ENCODE results near the gene HSD17B14.
A peak's percentile ranks its signal among the peaks of the same experiment; 100 is the strongest.

The HSD17B14 gene

DNA sequence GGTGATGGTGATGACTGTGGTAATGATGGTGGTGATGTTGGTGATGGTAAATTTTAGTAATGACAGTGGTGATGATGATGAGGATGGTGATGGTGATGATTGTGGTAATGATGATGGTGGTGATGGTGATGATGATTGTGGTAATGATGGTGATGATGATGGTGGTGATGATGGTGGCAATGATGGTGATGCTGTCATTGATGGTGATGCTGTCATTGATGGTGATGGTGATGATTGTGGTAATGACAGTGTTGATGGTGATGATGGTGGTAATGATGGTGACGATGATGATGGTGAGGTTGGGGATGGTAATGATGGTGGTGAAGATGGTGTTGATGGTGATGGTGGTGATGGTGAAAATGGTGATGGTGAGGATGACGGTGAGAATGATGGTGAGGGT is 13.8 kb downstream of the HSD17B14 start:
- no peak for DNase-seq

DNA sequence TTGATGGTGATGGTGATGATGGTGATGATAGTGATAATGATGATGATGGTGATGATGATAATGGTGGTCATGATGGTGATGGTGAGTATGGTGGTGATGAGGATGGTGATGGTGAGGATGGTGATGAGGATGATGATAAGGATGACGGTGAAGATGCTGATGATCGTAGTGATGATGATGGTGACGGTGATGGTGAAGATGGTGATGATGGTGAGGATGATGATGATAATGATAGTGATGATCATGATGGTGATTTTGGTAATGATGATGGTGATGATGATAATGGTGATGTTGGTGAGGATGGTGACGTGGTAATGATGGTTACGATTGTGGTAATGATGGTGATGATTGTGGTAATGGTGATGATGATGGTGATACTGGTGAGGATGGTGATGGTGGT is 14.7 kb downstream of the HSD17B14 start:
- no peak for DNase-seq

DNA sequence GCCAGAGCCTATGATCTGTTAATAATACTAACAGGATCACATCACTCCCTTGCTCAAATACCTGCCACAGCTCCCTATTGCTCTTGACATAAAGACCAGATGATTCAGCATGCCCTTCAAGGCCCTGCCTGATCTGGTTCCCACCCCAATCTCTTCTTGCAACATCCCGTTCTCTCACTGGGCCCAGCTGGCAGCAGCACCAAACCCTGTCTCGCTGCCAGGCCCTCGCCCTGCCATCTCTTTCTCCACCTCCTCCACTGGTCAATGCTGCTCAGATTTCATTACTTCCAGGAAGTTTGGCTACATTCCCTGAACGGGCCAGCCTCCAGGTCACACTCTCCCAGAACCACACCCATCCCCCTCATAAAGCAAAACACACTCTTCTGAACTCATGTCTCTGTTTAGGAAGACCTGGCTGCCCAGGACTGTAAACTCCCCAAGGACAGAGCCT is 16.9 kb downstream of the HSD17B14 start:
- DNase-seq, result no peak

DNA sequence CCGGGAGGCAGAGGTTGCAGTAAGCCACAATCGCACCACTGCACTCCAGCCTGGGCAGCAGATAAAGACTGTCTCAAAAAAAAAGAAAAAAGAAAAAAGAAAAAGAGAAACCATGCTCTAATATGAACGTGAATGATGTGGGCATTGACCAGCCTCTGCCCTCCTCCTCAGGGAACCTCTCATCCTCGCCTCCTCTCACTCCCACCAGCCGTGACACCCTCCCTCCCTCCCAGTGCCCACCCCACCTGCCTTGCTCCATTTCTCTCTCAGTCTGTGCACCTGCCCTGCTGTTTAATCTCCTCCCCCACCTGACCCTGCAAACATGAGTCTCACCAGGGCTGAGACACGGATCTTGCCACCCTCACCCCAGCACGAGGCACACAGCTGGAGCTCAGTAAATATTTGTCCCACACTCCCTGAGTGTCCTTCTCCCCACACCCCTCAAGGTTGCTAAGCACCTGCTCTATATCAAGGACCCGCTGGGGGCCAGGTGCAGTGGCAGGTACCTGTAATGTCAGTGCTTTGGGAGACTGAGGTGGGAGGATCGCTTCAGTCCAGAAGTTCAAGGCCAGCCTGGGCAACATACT is 18.0 kb downstream of the HSD17B14 start:
- peak; percentile 91 for DNase-seq

DNA sequence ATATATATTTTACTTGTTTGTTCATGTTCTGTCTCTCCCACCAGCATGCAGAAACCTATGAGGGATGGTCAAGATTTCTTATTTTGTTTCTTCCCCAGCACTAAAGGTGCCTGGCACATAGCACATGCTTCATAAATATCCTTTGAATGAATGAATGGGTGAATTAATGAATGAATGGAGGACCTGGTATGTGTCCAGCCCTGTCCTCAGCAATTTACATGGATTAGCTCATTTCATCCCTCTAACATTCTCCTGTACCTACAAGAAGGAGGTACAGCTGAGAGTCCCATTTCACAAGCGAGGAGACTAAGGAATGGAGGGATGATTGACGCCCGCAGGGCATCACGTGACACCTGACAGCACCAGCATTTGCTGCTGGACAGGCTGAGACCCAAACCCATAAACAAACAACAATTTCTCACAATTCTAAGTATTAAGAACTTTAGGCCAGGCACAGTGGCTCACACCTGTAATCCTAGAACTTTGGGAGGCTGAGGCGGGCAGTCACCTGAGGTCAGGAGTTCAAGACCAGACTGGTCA is 18.6 kb downstream of the HSD17B14 start:
- no peak for DNase-seq

DNA sequence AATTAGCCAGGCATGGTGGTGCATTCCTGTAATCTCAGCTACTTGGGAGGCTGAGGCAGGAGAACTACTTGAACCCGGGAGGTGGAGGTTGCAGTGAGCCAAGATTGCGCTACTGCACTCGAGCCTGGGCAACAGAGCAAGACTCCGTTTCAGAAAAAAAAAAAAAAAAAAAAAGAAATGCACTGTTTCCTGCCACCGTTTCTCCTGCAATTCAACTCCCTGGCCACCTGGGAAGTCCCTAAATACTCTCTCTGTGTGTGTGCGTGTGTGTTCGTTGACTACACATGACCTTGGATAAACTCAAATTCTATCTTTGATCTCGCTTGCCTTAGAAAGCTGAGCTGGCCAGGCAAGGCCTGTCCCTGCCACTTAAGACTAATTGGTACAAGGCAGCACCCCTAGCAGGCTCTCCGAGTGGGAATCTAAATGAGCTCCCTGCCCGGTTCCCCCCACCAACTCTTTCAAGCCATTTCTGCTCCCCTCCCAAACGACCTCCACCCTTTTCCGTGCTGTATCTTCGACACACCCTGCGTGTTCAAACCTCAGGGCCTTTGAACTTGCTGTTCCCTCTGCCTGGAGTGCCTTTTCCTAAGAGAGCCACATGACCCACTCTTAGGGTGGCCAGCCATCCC is 20.3 kb downstream of the HSD17B14 start:
- peak; percentile 44 for DNase-seq

DNA sequence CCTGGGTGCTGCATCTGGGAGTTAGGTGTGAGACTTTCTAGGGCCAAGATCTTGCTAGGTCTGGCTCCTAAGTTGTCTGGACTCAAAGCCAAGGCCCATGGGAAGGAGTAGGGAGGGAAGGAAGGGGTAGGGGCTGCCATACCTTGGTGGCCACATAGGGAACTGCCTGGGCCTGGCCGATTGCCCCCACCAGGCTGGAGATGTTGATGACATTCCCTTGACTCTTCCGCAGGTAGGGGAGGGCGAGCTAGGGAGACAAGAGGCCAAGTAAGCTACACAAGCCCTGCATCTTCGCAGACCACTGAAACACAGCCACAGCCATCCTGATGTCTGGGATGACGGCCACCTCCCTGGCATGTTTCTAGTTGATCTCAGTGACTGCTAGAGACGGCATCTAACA is 21.4 kb downstream of the HSD17B14 start:
- DNase-seq, result no peak

DNA sequence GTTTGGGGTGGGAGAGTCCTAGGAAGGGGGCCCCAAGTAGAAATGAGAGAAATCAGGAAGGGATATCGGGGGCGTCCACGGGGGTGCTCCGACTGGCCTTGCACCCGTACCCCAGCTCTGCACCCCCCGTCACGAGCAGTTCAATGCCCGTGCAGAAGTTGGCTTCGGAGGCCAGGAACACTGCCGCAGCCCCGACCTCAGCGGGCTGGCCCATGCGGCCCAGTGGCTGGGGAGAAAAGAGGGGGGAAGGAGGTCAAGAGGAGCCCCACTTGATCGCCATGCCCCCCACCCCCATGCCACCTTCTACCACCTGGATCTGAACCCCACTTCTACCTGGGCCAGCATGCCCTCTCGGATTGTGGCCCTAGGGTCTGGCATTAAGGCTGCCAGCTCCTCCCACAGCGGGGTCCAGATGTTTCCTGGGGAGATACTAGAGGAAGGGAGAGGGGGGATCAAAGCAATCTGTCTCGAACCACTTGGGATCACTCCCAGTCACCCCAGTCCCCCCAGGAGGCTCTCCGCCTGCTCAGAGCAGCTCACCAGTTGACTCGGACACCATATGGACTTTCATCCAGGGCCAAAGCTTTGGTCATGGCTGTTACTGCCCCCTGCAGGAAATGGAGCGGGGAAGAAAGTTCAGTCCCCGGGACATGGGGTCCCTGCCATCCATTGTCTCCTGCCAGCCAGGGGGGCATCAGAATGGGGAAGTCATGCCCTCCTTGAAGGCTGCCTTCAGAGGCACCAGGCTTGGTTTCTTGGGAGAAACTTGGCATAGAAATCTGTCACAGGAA is 23.0 kb downstream of the HSD17B14 start:
- DNase-seq, result no peak

DNA sequence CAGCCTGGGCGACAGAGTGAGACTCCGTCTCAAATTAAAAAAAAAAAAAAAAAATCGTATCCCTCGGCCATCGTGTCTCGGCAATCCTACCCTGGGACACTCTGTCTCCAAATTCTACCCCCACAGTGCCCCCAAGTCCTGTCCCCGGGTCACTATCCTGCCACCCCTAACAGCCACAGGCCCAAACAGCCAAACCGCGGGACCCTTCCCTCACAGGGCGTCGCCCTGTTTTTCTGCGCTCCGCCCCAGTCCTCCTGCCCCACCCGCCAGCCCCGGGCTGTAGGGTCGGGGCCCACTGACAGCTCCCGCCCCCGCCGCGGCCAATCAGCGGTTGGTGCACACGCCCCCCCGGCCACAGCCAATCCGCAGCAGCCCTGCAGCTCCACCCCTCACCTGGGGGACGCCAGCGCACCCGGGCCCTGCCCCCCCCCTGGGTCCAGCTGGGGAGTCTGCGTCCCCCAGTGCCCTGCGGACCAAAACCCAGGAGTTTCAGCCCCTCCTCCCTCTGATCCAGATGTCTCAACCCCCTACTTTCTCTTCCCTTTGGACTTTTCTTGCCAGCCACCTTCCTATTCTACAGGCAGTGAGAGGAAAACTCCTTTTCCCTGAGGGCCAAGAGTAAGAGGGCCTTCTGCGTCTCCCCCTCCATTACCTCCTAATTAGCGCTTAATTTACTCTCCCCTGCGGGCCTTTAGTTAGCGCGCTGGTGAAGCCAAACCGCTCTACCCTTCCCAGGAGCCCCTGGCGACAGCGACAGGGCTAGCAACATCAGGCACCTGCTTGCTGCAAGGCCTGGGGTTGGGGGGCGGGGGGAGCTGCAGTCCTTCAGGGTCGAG is 24.0 kb downstream of the HSD17B14 start:
- DNase-seq, result peak; percentile 61

DNA sequence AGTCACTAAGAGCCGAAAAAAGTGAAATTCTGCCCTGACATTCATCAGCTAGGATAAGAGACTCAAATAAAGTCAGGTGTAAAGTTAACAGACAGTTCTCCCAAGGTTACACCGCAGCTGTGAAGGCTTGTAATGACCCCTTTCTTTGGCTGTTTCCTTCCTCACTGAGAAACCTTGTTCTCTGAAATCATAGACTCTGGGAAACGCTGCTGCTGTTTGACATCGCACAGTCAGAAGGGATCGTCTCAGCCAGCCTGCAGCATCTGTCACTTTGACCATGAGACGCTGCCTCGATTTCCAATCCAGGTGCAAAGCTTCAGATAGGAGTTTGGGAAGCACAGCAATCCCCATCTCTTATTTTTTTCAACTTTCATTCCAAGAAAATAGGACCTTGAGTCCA is 26.1 kb downstream of the HSD17B14 start:
- DNase-seq, result no peak

DNA sequence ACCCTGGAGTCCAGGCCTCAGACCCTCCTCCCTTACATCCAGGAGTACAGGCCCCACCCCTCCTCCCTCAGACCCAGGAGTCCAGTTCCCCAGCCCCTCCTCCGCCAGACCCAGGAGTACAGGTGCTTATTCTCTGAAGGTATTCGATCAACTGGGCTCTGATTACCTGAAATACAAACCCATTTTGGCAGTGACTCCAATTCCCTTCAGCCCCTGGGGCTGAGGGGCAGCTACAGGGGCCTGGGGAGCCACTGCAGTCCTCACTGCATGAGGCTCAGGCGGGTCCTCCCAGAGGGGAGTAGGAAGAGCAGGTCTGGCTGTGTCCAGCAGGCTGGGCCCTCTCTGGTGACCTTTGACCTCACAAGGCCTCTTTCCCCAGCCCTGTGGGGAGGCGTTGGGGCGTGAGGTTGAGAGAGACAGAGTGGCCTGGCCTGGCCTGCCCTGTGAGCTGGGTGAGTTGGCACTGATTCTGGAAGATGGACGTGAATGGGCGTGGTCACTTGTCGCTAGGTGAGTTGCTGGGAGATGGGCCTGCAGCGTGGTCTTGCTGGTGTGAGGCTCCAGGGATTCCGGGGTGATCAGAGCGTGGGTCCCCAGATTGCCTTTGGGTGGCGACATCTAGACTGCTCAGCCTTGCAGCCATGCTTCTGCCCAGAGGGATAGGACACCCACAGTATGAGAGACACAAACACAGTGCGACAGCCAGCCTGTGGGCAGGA is 28.5 kb downstream of the HSD17B14 start:
- no peak for DNase-seq

DNA sequence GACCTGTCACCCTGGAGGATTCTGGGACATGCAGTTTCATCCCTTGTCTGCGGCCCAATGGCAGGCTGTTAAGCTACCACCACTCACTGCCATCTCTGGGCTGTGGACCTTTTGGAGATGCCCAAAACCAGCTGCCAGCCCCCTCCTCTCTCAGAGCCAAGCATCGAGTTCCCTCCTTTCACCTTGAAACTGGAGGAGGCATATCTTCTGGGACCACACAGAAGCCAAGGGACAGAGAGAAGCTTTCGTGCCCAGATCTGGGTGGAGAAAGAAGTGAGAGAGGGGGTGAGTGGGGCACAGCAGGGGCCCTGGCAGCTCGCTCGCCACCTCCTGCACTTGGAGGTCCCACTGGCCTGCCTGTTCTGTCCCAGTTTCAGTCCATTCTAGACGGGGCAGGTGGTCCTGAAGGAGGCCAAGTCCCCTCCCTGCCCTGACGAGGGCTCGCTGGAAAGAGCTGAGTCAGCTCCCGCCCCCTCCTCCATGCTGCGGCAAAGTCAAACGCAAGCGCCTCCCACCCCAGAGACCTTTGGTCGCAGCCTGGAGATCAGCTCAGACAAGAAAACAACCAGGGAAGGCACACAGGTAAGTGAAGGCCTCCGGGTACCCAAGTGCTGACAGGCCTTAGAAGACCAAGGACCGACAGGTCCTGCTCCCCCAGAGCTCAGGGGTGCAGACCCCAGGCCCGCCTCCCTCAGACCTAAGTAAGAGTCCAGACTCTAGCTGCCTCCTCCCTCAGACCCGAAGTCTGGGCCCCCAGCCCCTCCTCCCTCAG is 29.3 kb downstream of the HSD17B14 start:
- no peak for DNase-seq

DNA sequence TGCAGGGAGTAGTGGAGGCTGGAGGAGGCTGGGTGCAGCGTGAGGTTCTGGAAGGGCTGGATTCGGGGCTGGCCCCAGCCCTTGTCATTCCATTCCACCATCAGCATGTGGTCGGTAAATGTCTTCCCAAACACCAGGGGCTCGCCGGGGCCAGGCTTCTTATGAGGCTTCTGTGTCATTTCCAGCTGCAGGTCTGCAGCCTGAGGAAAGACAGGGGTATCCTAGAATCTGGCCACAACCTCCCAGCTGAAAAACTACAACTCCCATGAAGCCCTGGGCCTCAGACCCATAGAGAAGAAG is 29.8 kb downstream of the HSD17B14 start:
- DNase-seq, result no peak

DNA sequence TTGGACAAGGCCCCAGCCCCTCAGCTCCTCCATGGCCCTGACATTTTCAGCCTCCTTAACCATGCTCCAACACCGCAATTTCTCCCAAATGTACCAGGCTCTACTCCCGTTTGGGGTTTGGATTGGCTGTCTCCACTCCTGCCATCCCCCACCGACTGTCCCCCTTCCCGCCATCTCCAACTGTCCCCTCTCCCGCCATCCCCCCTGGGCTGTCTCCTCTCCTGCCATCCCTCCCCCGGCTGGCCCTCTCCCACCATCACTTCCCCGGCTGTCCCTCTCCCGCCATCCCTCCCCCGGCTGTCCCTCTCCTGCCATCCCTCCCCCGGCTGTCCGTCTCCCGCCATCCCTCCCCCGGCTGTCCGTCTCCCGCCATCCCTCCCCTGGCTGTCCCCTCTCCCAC is 30.8 kb downstream of the HSD17B14 start:
- no peak for DNase-seq

DNA sequence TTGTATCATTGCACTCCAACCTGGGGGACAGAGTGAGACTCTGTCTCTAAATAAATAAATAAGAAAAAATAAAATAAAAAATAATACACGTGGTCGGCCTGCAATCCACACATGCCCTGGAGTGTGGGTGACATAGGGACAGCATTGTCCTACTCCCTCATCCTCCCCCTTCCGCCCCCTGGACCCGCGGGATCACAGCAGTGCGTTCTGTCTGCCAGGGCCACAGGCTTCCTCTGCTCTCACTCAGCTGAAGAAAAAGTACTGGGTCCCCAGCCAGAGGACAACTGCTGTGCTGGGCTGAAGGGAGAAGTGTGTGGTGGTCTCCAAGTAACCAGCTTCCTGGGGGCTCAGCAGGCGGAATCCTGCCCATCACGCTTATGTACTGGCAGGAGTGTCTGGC is 31.8 kb downstream of the HSD17B14 start:
- no peak for DNase-seq

DNA sequence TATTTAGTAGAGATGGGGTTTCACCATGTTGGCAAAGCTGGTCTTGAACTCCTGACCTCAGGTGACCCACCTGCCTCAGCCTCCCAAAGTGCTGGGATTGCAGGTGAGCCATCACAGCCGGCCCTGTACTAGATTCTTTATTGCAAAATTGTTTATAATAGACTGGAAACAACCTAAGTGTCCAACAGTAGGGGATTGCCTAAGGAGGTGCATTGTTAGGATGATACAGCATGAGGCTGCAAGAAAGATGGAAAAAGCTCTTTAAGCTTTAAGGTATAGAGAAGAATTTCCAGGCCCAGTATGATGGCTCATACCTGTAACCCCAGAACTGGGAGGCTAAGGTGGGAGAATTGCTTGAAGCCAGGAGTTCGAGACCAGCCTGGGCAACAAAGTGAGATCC is 33.7 kb downstream of the HSD17B14 start:
- no peak for DNase-seq

DNA sequence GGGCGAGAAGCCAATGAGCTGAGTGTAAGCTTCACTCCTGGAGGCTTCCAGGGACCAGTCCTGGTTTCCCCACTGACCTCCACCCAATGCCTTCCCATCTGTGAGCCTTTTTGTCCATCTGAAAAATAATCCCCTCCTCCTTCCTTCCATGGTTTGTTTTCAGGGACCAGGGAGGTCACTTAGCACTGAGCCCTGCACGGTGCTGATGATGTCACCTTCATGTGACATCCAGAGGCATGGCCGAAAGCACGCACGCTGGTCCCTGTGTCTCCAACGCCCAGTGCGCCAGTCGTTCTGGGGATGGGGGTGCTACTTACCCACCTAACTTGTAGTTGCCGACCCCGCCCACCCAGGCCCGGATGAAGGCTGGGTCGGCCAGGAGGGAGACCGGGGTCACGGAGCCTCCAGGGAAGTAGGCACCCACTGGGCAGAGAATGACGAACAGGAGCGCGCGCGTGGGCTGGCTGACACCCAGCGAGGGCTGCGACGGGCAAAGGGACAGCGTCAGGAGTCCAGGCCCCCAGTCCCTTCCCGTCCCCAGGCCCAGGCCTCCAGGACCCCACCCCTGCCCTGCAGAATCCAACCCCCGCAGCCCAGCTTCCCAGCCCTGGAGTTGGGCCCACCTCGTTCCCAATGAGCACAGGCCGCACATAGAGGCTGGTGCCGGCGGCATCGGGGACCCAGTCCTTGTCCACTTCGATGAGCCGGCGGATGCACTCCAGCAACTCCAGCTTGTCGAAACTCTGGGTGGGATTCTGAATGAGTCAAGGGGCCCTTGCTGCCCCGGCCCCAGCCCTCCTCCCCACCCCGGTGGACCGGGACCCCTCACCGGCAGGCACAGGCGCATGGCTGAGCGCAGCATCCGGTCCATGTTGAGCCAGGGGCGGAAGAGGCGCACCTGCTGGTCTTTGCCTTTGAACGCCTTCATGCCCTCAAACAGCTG is 36.7 kb downstream of the HSD17B14 start:
- no peak for DNase-seq

DNA sequence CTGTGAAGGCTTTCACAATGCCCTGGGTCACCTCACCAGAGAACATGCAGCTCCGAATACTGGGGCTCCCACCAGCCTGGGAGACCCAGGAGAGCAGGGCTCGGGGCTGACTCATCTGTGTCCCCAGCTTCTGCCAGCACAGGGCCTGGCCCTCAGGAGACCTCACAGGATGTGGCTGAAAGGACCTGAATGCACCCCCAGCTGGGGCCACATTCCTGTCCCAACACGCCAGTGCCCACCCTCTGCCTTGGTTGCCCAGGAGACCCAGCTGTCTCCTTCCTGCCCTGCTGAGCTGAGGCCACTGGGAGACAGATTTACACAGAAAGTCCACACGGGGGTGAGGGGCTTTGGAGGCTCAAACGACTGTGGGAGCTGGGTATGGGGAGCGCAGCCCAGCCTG is 37.4 kb downstream of the HSD17B14 start:
- DNase-seq, result no peak

DNA sequence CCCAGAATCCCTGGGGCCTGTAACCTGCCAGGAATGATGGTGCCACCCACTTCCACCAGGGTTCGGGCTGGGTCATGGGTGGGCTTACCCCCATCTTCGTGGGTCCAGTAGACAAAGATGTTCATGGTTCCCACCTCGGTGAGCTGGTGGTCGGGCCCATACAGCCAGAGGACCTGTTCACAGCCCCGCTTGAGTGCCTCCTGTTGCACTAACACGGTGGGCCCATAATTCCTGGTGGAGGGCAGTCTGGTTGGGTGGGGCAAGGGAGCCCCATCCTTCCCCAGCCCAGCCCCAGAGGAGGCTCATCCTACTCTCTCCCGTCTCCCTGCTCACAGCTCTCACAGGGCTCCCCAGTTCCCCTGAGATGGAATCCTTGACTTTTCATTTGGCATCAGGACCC is 39.2 kb downstream of the HSD17B14 start:
- no peak for DNase-seq

DNA sequence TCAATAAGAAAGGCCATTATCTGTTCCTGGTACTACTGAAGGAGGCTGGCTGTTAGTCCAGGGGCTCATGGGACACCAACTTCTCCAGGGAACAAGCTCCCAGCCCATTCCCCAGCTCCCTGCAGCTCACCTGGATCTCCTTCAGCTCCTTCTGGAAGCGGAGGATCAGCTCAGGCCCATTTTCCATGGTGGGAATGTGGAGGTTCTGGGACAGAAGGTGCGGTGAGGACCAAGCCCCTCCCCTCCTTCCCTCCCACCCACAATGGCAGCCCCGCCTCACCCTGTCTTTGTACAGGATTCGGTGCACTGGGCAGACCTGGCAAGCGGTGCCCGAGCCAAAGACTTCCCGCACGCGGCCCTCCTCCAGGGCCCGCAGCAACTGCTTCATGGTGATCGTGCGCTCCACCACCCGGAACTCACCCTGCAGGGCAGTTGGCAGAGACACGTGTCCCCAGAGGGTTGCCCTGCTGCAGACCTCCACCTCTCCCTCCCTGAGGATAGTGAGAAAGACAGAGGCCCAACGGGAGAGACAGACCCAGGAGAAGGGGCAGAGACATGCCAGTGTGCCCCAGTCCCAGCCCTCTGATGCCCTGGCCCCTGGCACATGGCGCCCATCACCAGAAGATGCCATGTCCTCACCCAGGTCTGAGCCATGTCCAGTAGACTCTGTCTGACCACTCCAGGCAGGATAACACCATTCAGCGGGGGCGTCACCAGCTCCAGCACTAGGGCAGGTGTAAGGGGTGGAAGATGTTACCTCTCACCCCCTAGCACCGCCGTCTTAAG is 39.8 kb downstream of the HSD17B14 start:
- no peak for DNase-seq

All from NCI-H2081 treated with DMSO at 0.1 percent for 48 hours (cell line).